PFSK-1 (cell line): ENCODE data around the gene ZNF277.

Source experiments
- POLR2AphosphoS5 ChIP-seq: IDR thresholded peaks from 2 replicates; pipeline ENCODE4 v1.6.1; 2012; ENCODE audit warnings: low read depth, mild to moderate bottlenecking, control low read depth, low read length, moderate library complexity
- SIN3A ChIP-seq: IDR thresholded peaks from 2 replicates; pipeline ENCODE4 v1.6.1; 2012; ENCODE audit warnings: mild to moderate bottlenecking, low read length, moderate library complexity, borderline replicate concordance; ENCODE audit not compliant: insufficient read depth
- TAF1 ChIP-seq: IDR thresholded peaks from 2 replicates; pipeline ENCODE4 v1.6.1; 2012; ENCODE audit warnings: low read length, control low read depth, borderline replicate concordance; ENCODE audit not compliant: insufficient read depth
- TF ChIP-seq, protein P1 (sequence below), 2 experiments: IDR thresholded peaks; 2 replicates each; pipeline versions ENCODE4 v1.6.1 to v1.8.0; 2011 to 2012; ENCODE audit warnings: low read depth in 2 of 2, low read length in 2 of 2, control low read depth in 1 of 2, inconsistent platforms in 1 of 2, mild to moderate bottlenecking in 1 of 2, moderate library complexity in 1 of 2; ENCODE audit not compliant: insufficient read depth in 1 of 2

DNA sequence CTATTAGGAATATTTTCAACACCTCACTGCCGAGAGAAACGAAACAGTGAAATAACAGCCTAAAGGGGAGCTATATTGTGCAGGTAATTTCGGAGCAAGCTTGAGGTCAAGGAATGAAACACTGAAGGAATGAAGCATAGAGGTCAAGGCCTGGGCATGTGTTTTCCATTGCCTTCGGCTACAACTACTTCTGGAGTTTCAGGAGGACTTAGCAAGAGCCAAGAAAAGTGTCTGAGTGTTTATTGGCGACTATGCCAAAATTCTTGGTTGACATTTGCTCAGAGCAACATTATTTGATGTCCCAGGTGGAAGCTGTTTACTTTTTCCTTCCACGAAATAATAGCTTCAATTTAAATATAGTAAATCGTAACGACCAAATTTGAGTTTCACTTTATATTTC, 154.2 kb downstream of the ZNF277 start:
- no peak for TF ChIP-seq TAF1
- TF ChIP-seq, protein P1, sequence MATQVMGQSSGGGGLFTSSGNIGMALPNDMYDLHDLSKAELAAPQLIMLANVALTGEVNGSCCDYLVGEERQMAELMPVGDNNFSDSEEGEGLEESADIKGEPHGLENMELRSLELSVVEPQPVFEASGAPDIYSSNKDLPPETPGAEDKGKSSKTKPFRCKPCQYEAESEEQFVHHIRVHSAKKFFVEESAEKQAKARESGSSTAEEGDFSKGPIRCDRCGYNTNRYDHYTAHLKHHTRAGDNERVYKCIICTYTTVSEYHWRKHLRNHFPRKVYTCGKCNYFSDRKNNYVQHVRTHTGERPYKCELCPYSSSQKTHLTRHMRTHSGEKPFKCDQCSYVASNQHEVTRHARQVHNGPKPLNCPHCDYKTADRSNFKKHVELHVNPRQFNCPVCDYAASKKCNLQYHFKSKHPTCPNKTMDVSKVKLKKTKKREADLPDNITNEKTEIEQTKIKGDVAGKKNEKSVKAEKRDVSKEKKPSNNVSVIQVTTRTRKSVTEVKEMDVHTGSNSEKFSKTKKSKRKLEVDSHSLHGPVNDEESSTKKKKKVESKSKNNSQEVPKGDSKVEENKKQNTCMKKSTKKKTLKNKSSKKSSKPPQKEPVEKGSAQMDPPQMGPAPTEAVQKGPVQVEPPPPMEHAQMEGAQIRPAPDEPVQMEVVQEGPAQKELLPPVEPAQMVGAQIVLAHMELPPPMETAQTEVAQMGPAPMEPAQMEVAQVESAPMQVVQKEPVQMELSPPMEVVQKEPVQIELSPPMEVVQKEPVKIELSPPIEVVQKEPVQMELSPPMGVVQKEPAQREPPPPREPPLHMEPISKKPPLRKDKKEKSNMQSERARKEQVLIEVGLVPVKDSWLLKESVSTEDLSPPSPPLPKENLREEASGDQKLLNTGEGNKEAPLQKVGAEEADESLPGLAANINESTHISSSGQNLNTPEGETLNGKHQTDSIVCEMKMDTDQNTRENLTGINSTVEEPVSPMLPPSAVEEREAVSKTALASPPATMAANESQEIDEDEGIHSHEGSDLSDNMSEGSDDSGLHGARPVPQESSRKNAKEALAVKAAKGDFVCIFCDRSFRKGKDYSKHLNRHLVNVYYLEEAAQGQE (IDR thresholded peaks at IDR 0.05; ENCODE audit: insufficient read depth in 1 of 2, low read depth in 2 of 2, low read length in 2 of 2) = no peak
- no peak for TF ChIP-seq POLR2AphosphoS5
- TF ChIP-seq SIN3A = no peak
